CD4-positive, alpha-beta memory T cell (primary cell): ENCODE results near the gene TRIM47. TPM values are rescaled to one million over a fixed set of nuclear protein-coding genes. Genes with fewer than 3 reads are reported as not detected.

Experiments
- CTCF ChIA-PET: fragments of 350-600 bp; sonication (Branson Sonifier 250); formaldehyde crosslinking; loops from one replicate; lab custom pipeline; 2021; ENCODE audit warnings: inconsistent platforms; ENCODE audit not compliant: partially characterized antibody; lab: Charles Lee
- POLR2A ChIA-PET: fragments of 350-600 bp; sonication (Branson Sonifier 250); formaldehyde crosslinking; loops from one replicate; lab custom pipeline; 2021; ENCODE audit not compliant: partially characterized antibody; lab: Charles Lee
- DNase-seq, 5 donors: peaks; one replicate each; pipeline versions ENCODE4 v3.0.0 to v3.0.0-alpha.2; 2020 to 2022; ENCODE audit warnings: mixed read lengths in 1 of 5
- H3K27ac ChIP-seq: one replicate; pipeline ENCODE4 v1.7.0; 2013; ENCODE audit warnings: low read depth, low read length
- H3K27me3 ChIP-seq: 2 replicates; pipeline ENCODE4 v1.7.0; 2013; ENCODE audit warnings: mild to moderate bottlenecking, low read length, moderate library complexity; ENCODE audit not compliant: insufficient read depth
- H3K36me3 ChIP-seq: 2 replicates; pipeline ENCODE4 v1.7.0; 2013; ENCODE audit warnings: mild to moderate bottlenecking, low read length, moderate library complexity; ENCODE audit not compliant: insufficient read depth
- H3K4me1 ChIP-seq: 2 replicates; pipeline ENCODE4 v1.7.0; 2013; ENCODE audit warnings: mild to moderate bottlenecking, low read length, moderate library complexity; ENCODE audit not compliant: insufficient read depth
- H3K4me3 ChIP-seq, 2 donors: one replicate each; pipeline ENCODE4 v1.7.0; 2013; ENCODE audit warnings: low read length in 2 of 2, mild to moderate bottlenecking in 1 of 2
- H3K9me3 ChIP-seq, 2 donors: one replicate each; pipeline ENCODE4 v1.7.0; 2013; ENCODE audit warnings: low read length in 2 of 2, control low read depth in 1 of 2; ENCODE audit not compliant: control insufficient read depth in 1 of 2
- H3K27ac Mint-ChIP-seq, 7 donors: one replicate each; pipeline ENCODE4 v1.8.0; 2020 to 2021; ENCODE audit warnings: mixed read lengths in 7 of 7, mild to moderate bottlenecking in 6 of 7, inconsistent platforms in 3 of 7, moderate library complexity in 3 of 7
- H3K27me3 Mint-ChIP-seq, 2 donors: one replicate each; pipeline ENCODE4 v1.8.0; 2020 to 2021; ENCODE audit warnings: mixed read lengths in 2 of 2
- H3K36me3 Mint-ChIP-seq, 2 donors: one replicate each; pipeline ENCODE4 v1.8.0; 2020 to 2021; ENCODE audit warnings: mixed read lengths in 2 of 2, inconsistent platforms in 1 of 2, mild to moderate bottlenecking in 1 of 2
- H3K4me1 Mint-ChIP-seq, 4 donors: one replicate each; pipeline ENCODE4 v1.8.0; 2020 to 2021; ENCODE audit warnings: mixed read lengths in 4 of 4, mild to moderate bottlenecking in 1 of 4
- H3K4me3 Mint-ChIP-seq, 8 donors: one replicate each; pipeline ENCODE4 v1.8.0; 2020 to 2021; ENCODE audit warnings: mixed read lengths in 8 of 8, mild to moderate bottlenecking in 7 of 8, moderate library complexity in 6 of 8, inconsistent platforms in 3 of 8
- H3K9me3 Mint-ChIP-seq, 8 donors: one replicate each; pipeline ENCODE4 v1.8.0; 2020 to 2021; ENCODE audit warnings: mixed read lengths in 8 of 8, mild to moderate bottlenecking in 5 of 8, inconsistent platforms in 3 of 8, moderate library complexity in 1 of 8
- intact Hi-C: fragments of 100-400 bp; cut with micrococcal nuclease; formaldehyde crosslinking; loops from one replicate; pipeline ENCODE4 v1.15.1; 2023
- polyA plus RNA-seq, 2 donors: library from polyadenylated mRNA; unstranded; fragments of 300-500 nt; fragmentation: Illumina TruSeq; gene quantifications; one replicate each; pipeline ENCODE4 v1.2.3, GENCODE V29; 2021
- total RNA-seq, 2 experiments: library from RNA; stranded (reverse); gene quantifications; one replicate each; pipeline ENCODE4 v1.2.3, GENCODE V29; 2021

The TRIM47 gene
- total and polyA plus RNA-seq, 4 experiments from 2014 or later = 11.2 to 26.8 (median 20.0) TPM

DNA sequence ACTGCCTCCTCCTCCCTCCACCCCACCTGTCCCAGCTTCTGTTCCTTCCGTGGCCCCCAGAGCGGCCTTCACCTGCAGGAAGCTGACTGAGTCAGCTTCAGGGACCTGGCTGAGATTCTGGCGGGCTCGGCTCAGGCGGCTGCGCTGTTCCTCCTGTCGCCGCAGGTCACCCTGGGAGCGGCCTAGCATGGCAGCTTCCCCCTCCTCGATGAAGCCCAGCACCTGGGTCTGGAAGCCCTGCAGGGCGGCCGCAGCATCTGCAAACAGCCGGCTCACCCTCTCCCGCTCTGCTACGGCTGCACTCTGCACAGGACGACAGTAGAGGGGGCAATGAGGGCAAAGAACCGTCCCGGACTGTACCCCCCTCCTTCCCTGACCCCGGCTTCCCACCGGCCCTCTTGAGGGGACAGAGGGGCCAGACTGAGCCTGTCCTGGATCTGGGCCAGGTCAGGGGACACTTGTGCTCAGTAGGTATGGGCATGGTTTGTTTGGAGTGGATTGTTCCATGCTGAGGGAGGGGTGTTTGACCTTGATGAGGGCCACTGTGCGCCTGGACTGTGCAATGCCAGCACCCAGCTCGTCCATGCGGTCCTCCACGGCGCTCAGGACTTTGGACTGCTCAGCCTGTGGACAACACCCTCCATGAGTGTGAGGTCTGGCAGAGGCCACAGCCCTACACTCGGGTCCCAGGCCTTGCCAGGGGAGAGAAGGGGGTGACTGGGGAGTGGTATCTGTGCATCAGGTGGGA is 2.0 kb downstream of the TRIM47 start:
- no peaks in the 10 kb centered on the region for H3K9me3 ChIP-seq
- no peaks in the 10 kb centered on the region for H3K27me3 Mint-ChIP-seq
- no peaks in the 10 kb centered on the region for H3K36me3 ChIP-seq
- no peaks in the 10 kb centered on the region for H3K9me3 Mint-ChIP-seq
- H3K4me1 ChIP-seq = peaks cover 58% of the 10 kb centered on the region
- ChIA-PET POLR2A (interaction anchor here (0.8 to 16.3 kb wide), 16 partner anchors 9 to 859 kb away, joined by 3 to 563 read pairs (median 5); partner anchors contain the start of genes ACOX1, MRPL38, TEN1 and TRIM65), CTCF (interaction anchor here (0.8 to 14.1 kb wide), 16 partner anchors 9 to 208 kb away, joined by 3 to 266 read pairs (median 5); partner anchors contain the start of genes GALK1, TRIM65, UNC13D and UNK)
- H3K27ac Mint-ChIP-seq = peak overlapping the region; percentile 87 to 97 (median 93)
- H3K4me1 Mint-ChIP-seq = peaks cover 28 to 56% (median 40%) of the 10 kb centered on the region in 4 donors
- peak; percentile 75 to 91 (median 78) for DNase-seq
- intact Hi-C loops = loop anchor here (1.0 kb wide), 4 partner anchors 20 to 33 kb away; partner anchors contain the start of genes MRPL38, TRIM65 and WBP2
- peak overlapping the region; percentile 61 to 76 for H3K4me3 ChIP-seq
- H3K27ac ChIP-seq = peak overlapping the region; percentile 56
- H3K27me3 ChIP-seq = no peaks in the 10 kb centered on the region
- peaks cover 0 to 8% of the 10 kb centered on the region in 2 donors for H3K36me3 Mint-ChIP-seq
- peak overlapping the region; percentile 89 to 95 (median 91) for H3K4me3 Mint-ChIP-seq

DNA sequence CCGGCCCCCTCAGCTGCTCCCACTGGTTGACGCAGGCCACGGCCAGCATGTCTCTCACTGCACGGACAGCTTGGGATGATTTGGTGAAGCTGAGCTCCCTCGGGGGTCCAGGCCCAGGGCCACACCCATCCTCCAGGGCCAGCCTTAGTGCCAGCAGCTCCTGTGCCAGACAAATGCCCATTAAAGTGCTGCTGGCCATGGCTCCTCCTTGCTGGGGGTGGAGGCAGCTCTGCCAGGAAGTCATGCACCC is 2.5 kb downstream of the TRIM47 start:
- no peak for DNase-seq
- H3K27me3 Mint-ChIP-seq = no peaks in the 10 kb centered on the region
- H3K4me3 ChIP-seq = peak overlapping the region in 1 of 2 donors; percentile 61
- H3K27ac Mint-ChIP-seq = peak overlapping the region; percentile 87 to 97 (median 93)
- peak overlapping the region; percentile 56 for H3K27ac ChIP-seq
- peaks cover 57% of the 10 kb centered on the region for H3K4me1 ChIP-seq
- ChIA-PET POLR2A (interaction anchor here (0.8 to 16.3 kb wide), 17 partner anchors 9 to 859 kb away, joined by 3 to 563 read pairs (median 5); partner anchors contain the start of genes ACOX1, MRPL38, TEN1 and TRIM65), CTCF (interaction anchor here (0.8 to 14.1 kb wide), 11 partner anchors 9 to 112 kb away, joined by 3 to 266 read pairs (median 5); partner anchors contain the start of genes TRIM65, UNC13D, UNK and WBP2)
- peaks cover 0 to 8% of the 10 kb centered on the region in 2 donors for H3K36me3 Mint-ChIP-seq
- no peaks in the 10 kb centered on the region for H3K9me3 Mint-ChIP-seq
- intact Hi-C loops = loop anchor here (1.0 kb wide), 4 partner anchors 20 to 33 kb away; partner anchors contain the start of genes MRPL38, TRIM65 and WBP2
- H3K4me1 Mint-ChIP-seq = peaks cover 28 to 55% (median 40%) of the 10 kb centered on the region in 4 donors
- peak overlapping the region; percentile 89 to 95 (median 91) for H3K4me3 Mint-ChIP-seq
- no peaks in the 10 kb centered on the region for H3K9me3 ChIP-seq
- H3K36me3 ChIP-seq = no peaks in the 10 kb centered on the region
- H3K27me3 ChIP-seq = no peaks in the 10 kb centered on the region

DNA sequence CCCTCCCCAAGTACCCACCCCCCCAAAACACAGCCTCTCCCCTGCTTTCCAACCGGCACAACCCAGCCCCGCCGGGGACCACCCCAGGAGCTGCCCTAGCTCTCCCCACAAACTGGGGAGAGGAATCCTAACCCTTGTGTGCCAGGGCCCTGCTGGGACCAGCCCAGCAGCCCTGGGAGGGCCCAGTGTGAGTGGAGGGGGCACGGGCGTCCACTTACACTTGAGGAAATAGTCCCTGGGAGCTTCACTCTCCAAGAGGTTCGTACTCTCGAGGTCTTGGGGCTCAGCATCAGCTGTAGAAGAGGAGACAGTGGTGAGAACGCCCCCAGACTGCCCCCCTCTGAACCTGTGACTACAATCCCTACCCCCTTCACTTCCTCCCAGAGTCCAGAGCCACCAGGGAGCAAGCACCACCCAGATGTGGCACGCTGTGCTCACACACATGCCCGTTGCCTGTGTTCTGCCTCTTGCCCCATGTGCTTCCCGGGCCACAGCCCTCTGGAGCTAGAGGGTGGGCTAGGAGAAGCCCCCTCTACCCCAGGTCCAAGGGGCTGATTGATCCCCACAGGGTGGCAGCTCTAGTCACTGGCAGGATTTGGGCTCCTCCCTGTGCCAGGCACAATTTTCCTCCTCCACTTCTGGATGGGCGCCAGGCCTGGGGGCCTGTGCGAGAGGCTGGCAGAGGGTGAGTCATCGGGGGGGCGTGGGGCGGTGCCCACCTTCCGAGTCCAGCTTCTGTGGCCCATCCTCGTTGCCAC is 3.0 kb downstream of the TRIM47 start:
- Histone ChIP-seq H3K9me3 (no peaks in the 10 kb centered on the region), H3K27me3 (no peaks in the 10 kb centered on the region), H3K36me3 (no peaks in the 10 kb centered on the region), H3K27ac (peak overlapping the region; percentile 56), H3K4me1 (peaks cover 57% of the 10 kb centered on the region), H3K4me3 (peak overlapping the region in 1 of 2 donors; percentile 61)
- H3K4me3 Mint-ChIP-seq = peak overlapping the region; percentile 89 to 95 (median 91)
- intact Hi-C loops = no loop called here
- H3K27ac Mint-ChIP-seq = peak overlapping the region; percentile 87 to 97 (median 93)
- no peak for DNase-seq
- ChIA-PET POLR2A (interaction anchor here (0.5 to 16.3 kb wide), 19 partner anchors 8 to 860 kb away, joined by 3 to 563 read pairs (median 4); partner anchors contain the start of genes ACOX1, MRPL38, TEN1 and TRIM65), CTCF (interaction anchor here (0.6 to 14.1 kb wide), 12 partner anchors 8 to 552 kb away, joined by 3 to 266 read pairs (median 5); partner anchors contain the start of genes TRIM65, UNC13D, UNK and WBP2)
- peaks cover 0 to 8% of the 10 kb centered on the region in 2 donors for H3K36me3 Mint-ChIP-seq
- H3K9me3 Mint-ChIP-seq = no peaks in the 10 kb centered on the region
- H3K27me3 Mint-ChIP-seq = no peaks in the 10 kb centered on the region
- H3K4me1 Mint-ChIP-seq = peaks cover 30 to 59% (median 44%) of the 10 kb centered on the region in 4 donors

DNA sequence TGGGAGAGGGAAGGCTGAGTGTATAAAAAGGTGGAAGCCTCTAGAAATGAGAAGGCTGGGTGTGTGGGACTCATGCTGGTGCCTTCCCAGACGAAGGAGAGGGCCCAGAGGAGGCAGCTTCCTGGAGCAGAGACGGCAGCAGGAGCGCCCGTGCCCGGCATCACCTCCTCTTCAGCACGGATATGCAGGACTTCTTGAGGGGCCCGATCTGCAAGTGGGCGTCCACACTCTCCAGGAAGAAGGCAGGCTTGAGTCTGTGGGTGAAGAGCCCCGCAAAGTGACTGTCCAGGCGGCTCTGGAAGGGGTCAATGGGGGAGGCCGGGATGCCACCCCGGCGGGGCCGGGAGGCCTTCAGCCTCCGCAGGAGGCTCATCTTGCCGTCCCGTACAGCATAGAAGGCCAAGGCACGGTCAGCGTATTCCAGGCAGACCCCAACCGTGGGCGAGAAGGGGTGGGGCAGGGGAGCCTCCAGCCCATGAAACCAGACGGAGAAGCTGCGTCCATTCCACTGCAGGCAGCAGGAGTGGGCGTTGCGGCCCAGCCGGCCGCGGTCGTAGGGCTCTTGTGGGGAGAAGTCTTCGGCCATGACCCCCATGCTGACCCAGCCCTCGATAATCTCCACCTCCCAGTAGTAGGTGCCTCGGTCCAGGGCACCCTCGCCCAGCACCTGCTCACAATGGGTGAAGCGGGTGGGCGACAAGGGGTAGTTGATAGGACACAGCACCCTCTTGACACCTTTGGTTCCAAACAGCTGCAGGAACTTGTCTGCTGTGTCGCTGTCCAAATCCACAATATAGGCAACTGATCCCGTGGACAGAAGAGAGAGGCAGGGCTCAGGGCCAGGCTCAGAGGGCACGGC is 3.8 kb downstream of the TRIM47 start:
- Mint-ChIP-seq H3K9me3 (no peaks in the 10 kb centered on the region), H3K4me1 (peaks cover 30 to 59% (median 44%) of the 10 kb centered on the region in 4 donors), H3K36me3 (peaks cover 0 to 8% of the 10 kb centered on the region in 2 donors), H3K27ac (peak overlapping the region; percentile 35 to 95 (median 75)), H3K27me3 (no peaks in the 10 kb centered on the region), H3K4me3 (peak overlapping the region in 4 of 8 donors; percentile 29 to 61 (median 44))
- Histone ChIP-seq H3K4me1 (peaks cover 57% of the 10 kb centered on the region), H3K4me3 (no peak overlapping the region), H3K36me3 (no peaks in the 10 kb centered on the region), H3K27ac (no peak overlapping the region), H3K27me3 (no peaks in the 10 kb centered on the region), H3K9me3 (no peaks in the 10 kb centered on the region)
- ChIA-PET CTCF (interaction anchor here (0.6 to 14.1 kb wide), 6 partner anchors 16 to 551 kb away, joined by 3 to 266 read pairs (median 9); partner anchors contain the start of genes TRIM65, UNK and WBP2), POLR2A (interaction anchor here (1.0 to 16.3 kb wide), 9 partner anchors 7 to 98 kb away, joined by 4 to 563 read pairs (median 19); partner anchors contain the start of genes MRPL38, TRIM65, UNC13D and UNK)
- intact Hi-C loops = no loop called here
- no peak for DNase-seq

DNA sequence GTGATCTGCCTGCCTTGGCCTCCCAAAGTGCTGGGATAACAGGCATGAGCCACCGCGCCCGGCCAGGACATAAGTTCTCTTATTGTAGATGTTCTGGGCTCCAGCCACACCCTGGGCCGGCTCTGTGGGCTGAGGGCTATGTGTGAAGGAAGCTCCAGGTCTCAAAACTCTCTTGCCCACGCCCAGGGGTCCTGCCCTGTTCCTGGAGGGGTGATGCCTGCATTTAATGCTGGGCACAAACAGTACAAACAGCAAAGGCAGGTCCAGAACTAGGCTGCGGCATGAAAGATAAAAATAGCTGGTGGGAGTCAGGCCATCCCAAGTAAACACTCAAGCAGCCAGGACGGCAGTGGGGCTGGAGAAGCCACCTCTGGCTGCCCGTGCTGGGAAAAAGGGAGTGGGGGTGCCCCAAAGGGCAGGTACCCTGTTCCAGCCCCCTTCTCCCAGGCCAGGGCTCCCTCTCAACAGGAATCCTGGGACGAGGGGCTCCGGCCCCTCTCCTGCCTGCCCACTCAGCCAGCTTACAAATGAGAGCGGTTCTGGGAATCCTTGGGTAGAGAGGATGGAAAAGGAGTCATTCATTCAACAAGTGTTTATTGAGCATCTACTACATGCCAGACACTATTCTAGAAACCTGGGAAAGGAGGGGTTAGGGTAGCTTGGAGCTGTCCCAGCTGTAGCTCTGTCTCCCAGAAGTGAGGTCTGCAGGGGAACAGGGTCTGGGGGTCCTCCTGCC is 4.6 kb downstream of the TRIM47 start:
- Mint-ChIP-seq H3K9me3 (no peaks in the 10 kb centered on the region), H3K27ac (peak overlapping the region; percentile 57 to 99 (median 95)), H3K4me1 (peaks cover 28 to 56% (median 42%) of the 10 kb centered on the region in 4 donors), H3K27me3 (no peaks in the 10 kb centered on the region), H3K4me3 (peak overlapping the region in 3 of 8 donors; percentile 46 to 65 (median 61)), H3K36me3 (peaks cover 0 to 8% of the 10 kb centered on the region in 2 donors)
- Histone ChIP-seq H3K4me1 (peaks cover 53% of the 10 kb centered on the region), H3K27ac (no peak overlapping the region), H3K4me3 (no peak overlapping the region), H3K36me3 (no peaks in the 10 kb centered on the region), H3K9me3 (no peaks in the 10 kb centered on the region), H3K27me3 (no peaks in the 10 kb centered on the region)
- DNase-seq = no peak
- POLR2A ChIA-PET = interaction anchor here (0.9 to 16.3 kb wide), 6 partner anchors 20 to 480 kb away, joined by 4 to 563 read pairs (median 17); partner anchors contain the start of genes MRPL38, PRPSAP1, TRIM65 and UNC13D
- intact Hi-C loops = no loop called here
- CTCF ChIA-PET = interaction anchor here (1.2 to 14.1 kb wide), 2 partner anchors 15 to 25 kb away, joined by 4 to 266 read pairs; partner anchors contain the start of gene WBP2
